ENCODE results near the gene UBE3D.

- TF ChIP-seq EZH2phosphoT487 (IDR thresholded peaks at IDR 0.05; ENCODE audit: low read depth, severe bottlenecking, unreplicated experiment): no peak
- peak; percentile 88 for TF ChIP-seq CTCF (IDR thresholded peaks at IDR 0.05; ENCODE audit: poor library complexity)
Observed at GRCh38 chr6:83057705-83058321, 7.8 kb downstream of the UBE3D start.
